ENCODE measurements around the gene CDYL2.

CDYL2 gene

DNA sequence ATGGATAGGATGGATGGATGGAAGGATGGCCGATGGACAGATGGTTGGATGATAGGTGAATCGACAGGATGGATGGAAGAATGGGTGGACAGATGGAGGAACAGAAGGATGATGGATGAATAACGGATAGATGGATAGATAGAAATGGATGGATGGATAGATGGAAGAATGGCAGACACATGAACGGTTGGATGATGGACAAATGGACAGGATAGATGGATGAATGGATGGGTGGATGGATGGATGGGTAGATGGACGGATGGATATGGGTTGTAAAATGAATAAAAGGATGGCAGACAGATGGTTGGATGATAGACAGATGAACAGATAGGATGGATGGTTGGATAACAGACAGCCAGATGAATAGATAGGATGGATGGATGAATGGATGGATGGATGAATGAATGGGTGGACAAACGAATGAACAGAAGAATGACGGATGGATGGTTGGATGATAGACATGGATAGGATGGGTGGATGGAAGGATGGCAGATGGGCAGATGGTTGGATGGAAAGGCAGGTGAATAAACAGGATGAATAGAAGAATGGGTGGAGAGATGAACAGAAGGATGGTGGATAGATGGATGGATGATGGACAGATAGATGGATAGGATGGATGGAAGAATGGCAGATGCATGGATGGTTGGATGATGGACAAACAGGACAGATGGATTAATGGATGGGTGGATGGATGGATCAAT, 207.7 kb downstream of the CDYL2 start:
- TF ChIP-seq, protein P1, sequence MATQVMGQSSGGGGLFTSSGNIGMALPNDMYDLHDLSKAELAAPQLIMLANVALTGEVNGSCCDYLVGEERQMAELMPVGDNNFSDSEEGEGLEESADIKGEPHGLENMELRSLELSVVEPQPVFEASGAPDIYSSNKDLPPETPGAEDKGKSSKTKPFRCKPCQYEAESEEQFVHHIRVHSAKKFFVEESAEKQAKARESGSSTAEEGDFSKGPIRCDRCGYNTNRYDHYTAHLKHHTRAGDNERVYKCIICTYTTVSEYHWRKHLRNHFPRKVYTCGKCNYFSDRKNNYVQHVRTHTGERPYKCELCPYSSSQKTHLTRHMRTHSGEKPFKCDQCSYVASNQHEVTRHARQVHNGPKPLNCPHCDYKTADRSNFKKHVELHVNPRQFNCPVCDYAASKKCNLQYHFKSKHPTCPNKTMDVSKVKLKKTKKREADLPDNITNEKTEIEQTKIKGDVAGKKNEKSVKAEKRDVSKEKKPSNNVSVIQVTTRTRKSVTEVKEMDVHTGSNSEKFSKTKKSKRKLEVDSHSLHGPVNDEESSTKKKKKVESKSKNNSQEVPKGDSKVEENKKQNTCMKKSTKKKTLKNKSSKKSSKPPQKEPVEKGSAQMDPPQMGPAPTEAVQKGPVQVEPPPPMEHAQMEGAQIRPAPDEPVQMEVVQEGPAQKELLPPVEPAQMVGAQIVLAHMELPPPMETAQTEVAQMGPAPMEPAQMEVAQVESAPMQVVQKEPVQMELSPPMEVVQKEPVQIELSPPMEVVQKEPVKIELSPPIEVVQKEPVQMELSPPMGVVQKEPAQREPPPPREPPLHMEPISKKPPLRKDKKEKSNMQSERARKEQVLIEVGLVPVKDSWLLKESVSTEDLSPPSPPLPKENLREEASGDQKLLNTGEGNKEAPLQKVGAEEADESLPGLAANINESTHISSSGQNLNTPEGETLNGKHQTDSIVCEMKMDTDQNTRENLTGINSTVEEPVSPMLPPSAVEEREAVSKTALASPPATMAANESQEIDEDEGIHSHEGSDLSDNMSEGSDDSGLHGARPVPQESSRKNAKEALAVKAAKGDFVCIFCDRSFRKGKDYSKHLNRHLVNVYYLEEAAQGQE (IDR thresholded peaks at IDR 0.05; ENCODE audit: insufficient read depth in 1 of 2, low read depth in 2 of 2, low read length in 2 of 2): no peak

DNA sequence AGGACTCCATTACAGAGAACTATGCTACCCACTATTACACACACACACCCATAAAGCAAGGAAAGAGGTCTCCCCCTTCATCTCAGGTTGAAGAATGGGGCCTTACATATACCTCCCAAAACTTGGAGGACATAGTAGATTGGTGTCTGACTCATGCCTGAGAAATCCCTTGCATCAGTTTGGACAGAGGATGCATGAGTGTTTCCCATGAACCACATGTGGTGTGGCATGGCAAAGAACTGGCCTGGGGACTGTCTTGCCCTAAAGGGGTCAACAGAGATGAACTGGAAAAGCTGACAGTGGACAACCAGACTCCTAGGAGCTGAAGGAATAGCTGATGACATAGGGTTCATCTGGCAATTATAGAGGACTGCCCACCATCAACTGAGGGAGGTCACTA, 209.6 kb downstream of the CDYL2 start:
- TF ChIP-seq FOXP2 (optimal IDR thresholded peaks at IDR 0.05; ENCODE audit: borderline replicate concordance, extremely low read depth, extremely low read length, insufficient read depth) (no peak), TAF1 (IDR thresholded peaks at IDR 0.05; ENCODE audit: borderline replicate concordance, insufficient read depth, low read length) (no peak), POLR2AphosphoS5 (IDR thresholded peaks at IDR 0.05; ENCODE audit: low read depth, low read length) (no peak), SIN3A (IDR thresholded peaks at IDR 0.05; ENCODE audit: borderline replicate concordance, insufficient read depth, low read length) (no peak)

DNA sequence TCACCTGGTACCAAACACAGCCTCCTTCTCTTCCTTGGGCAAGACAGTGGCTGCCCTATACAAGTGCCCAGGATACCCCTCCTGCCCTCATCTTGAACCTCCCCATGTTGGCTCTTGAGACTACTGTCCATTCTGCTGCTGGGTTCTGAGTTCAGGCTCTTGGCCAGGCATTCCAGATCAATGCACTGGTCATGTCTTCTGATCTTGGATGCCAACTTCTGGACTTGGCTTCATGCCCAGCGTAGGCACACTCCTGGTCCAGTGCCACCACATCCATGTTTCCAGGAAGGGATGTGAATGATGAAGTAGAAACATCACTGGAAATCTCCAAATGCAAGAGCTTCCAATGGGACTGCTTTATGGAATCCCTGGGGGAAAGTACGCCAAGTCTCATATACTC, 212.1 kb downstream of the CDYL2 start:
- TF ChIP-seq POLR2AphosphoS5 (IDR thresholded peaks at IDR 0.05; ENCODE audit: low read depth, low read length): no peak
- TF ChIP-seq TAF1 (IDR thresholded peaks at IDR 0.05; ENCODE audit: borderline replicate concordance, insufficient read depth, low read length): no peak
- no peak for TF ChIP-seq FOXP2 (optimal IDR thresholded peaks at IDR 0.05; ENCODE audit: borderline replicate concordance, extremely low read depth, extremely low read length, insufficient read depth)
- no peak for TF ChIP-seq SIN3A (IDR thresholded peaks at IDR 0.05; ENCODE audit: borderline replicate concordance, insufficient read depth, low read length)
- TF ChIP-seq, protein P1 (IDR thresholded peaks at IDR 0.05; ENCODE audit: insufficient read depth in 1 of 2, low read depth in 2 of 2, low read length in 2 of 2): no peak

DNA sequence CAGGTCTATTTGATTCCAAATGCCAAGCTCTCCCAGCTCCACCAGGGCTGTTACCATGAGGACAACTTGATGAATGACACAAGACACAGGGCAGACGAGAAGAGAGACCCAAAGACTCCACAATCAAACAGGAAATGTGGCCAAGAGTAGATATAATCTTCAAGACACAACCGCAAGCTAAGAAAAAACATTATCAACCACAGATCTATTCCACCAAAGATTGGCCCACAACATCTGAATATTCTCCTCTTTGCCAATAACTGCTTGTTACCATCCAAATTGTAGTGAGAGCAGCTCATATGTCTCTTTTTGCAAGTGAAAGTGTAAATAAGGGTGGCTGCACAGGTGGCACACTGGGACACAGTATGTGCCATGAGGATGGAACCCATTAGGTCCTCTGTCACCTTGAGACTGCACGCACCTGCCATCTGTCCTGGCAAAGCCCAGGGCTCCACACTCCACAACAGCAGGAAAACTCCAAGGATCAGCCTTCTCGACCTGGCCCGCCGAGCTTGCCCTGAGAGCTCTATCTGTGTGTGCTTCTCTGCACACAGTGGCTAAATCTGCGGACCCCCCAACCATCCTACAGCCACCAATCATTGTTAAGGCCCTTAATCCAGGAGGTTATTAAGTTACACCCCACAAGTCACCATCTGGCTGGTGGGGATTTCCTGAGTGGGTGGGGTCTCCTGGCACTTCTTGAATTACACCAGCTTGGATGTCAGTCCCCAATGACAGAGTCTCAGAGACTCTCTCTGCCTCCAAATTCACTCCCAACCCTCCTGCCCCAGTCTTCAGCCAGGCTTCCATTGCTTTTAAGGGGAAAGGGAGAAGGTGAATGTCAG, 213.1 kb downstream of the CDYL2 start:
- TF ChIP-seq POLR2AphosphoS5 (IDR thresholded peaks at IDR 0.05; ENCODE audit: low read depth, low read length) (no peak), SIN3A (IDR thresholded peaks at IDR 0.05; ENCODE audit: borderline replicate concordance, insufficient read depth, low read length) (no peak), TAF1 (IDR thresholded peaks at IDR 0.05; ENCODE audit: borderline replicate concordance, insufficient read depth, low read length) (no peak), FOXP2 (optimal IDR thresholded peaks at IDR 0.05; ENCODE audit: borderline replicate concordance, extremely low read depth, extremely low read length, insufficient read depth) (no peak)
- TF ChIP-seq, protein P1 (IDR thresholded peaks at IDR 0.05; ENCODE audit: insufficient read depth in 1 of 2, low read depth in 2 of 2, low read length in 2 of 2): no peak

DNA sequence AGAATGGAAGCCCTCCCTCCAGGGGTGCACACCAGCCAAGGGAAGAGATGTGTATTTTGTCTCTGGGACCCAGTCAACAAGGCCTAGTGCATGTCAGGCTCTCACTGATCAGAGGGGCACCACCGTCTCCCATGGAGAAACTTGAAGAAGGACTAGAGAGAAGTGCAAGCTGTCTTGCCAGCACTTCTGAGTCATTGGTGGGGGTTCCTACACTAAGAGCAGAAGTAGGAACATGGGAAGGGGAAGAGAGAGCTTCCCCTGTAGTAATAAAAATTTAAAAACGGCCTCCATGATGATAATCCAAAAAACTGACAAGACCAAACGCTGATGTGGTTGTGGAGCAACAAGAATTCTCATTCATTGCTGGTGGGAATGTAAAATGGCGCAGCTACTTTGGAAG, 217.3 kb downstream of the CDYL2 start:
- no peak for TF ChIP-seq FOXP2 (optimal IDR thresholded peaks at IDR 0.05; ENCODE audit: borderline replicate concordance, extremely low read depth, extremely low read length, insufficient read depth)
- TF ChIP-seq, protein P1 (IDR thresholded peaks at IDR 0.05; ENCODE audit: insufficient read depth in 1 of 2, low read depth in 2 of 2, low read length in 2 of 2): no peak
- TF ChIP-seq TAF1 (IDR thresholded peaks at IDR 0.05; ENCODE audit: borderline replicate concordance, insufficient read depth, low read length): no peak
- TF ChIP-seq SIN3A (IDR thresholded peaks at IDR 0.05; ENCODE audit: borderline replicate concordance, insufficient read depth, low read length): no peak
- no peak for TF ChIP-seq POLR2AphosphoS5 (IDR thresholded peaks at IDR 0.05; ENCODE audit: low read depth, low read length)
